ENCODE results near the gene FBXO36.
A peak's percentile ranks its signal among the peaks of the same experiment; 100 is the strongest.
"Not testable (repeated sequence)": the region's sequence is repeated elsewhere in the genome, so short reads cannot be mapped to it uniquely, and the experiment has no call there.

The FBXO36 gene

GRCh38 chr2:229922449-229923386 lies at the start of gene FBXO36:
Gene FBXO36, plus strand, starts transcription at chr2:229922503. Its CDS starts 11 bp downstream, at chr2:229922514.
- DNase-seq (ENCODE audit: low read depth, low spot score) = no peak

GRCh38 chr2:229873123-229873581 lies 49.2 kb upstream of the FBXO36 start:
- no peak for DNase-seq (ENCODE audit: low read depth, low spot score)

GRCh38 chr2:229874647-229875046 lies 47.7 kb upstream of the FBXO36 start:
- no peak for DNase-seq (ENCODE audit: low read depth, low spot score)

- DNase-seq (ENCODE audit: low read depth, low spot score) = no peak
Observed at GRCh38 chr2:229875549-229875948, 46.8 kb upstream of the FBXO36 start.

DNA sequence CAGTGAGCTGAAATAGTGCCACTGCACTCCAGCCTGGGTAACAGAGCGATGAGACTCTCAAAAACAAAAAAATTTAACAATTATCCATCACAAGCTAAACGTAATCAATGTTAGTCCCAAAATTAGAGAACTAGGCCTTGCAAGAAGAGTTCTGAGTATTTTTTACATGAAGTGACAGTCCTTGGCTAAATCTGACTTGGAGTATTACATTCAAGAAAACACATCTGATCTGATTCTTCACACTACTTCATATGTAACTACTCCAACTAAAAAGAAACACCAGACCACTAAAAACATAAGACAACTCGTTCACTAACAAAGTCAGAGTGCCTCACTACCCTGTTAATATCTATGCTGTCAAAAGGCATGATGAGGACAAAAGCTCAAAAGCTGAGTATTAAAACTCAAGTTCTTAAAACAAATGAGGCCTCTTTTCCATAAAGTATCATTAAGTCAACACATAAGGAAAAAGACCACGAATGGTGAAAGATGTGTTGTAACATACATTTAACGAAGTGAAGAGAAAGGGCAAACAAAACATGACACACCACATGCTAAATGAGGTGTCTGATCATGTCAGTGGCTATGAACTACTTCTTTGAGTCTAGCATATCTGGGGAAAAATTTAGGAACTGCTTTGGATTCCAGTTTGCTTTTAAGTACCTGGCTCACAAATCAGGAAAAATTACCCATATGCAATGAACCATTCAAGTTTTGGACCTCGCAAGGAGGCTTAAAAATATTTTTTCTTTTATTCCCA lies 42.9 kb upstream of the FBXO36 start:
- no peak for DNase-seq (ENCODE audit: low read depth, low spot score)

DNA sequence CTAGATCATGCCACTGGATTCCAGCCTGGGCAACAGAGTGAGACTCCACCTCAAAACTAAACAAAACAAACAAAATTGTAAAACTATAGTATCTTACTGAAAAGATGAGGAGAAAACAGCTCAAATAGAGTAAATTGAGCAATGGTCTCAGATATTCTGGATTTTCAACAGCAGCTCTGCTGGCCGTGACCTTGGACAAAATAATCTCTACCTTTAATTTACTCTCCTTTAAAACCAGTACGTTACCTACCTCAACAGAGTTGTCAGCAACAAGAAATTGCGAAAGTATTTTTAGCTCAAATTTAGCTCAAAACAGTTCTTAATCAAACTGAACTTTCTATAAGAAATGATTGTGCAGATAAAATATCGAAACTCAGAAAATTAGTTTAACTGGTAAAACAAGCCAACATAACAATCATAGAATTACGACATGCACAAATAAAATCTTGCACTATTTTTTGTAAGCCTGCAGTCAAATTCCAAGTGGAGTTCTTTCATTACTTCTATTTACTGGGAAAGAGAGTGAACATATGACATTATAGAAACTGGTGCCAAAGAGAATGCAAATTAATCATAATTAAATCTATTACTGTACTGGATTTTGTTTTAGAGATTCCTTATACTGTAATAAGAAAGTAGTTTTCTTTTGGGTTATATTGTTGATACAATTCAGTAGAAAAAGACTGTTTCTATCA lies 41.3 kb upstream of the FBXO36 start:
- no peak for DNase-seq (ENCODE audit: low read depth, low spot score)

DNA sequence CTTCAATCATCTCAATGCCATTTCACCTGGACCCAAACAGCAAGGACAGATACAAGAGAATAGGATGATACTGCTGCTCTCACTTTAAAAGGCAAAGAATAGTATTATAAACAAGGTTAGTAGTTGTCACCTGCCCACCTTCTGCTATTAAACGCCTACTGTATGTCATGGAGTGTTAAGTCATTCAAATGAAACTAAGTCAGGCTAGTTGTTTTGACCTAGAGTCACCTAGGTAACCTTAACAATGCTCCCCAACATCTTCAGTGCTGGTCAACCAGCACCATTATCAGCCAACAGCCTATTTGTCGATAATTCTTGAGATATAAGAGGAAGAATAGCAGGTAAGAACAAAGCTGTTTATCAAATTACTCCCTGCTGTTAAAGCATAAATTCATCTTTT lies 39.7 kb upstream of the FBXO36 start:
- DNase-seq (ENCODE audit: low read depth, low spot score) = no peak

DNA sequence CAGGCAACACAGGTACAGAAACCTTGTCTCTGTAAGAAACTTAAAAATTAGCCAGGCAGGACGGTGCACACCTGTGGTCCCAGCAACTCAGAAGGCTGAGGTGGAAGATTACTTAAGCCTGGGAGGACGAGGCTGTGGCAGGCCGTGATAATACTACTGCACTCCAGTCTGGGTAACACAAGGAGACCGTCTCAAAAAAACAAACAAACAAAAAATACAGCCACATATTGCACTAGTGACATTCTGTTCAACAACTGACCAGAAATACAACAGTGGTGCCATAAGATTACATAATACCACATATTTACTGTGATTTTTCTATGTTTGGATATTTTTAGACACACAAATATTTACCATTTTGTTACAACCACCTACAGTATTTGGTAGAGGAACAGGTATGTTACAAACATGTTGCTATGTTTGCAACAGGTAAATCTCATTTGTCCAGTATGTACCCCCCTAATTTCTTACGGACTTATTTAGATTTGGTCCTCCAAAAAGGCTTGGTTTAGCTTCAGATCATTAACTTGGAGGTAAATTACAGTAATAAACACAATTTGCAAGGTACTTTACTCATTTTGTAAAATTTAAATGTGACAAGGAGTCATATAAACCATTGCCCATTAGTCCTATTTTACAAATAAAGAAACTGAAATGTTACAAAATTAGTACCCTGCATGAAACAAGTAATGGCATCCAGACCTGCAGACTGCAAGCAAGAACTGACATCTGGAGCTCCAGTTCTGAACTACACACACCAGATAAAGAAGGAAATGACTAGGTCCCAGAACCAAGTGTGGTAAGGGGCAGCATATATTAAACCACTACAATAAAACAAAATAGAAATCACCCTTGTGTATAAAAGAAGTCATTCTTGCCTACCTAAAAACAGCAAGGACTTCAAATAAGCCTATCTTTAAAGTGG lies 37.3 kb upstream of the FBXO36 start:
- no peak for DNase-seq (ENCODE audit: low read depth, low spot score)

GRCh38 chr2:229887441-229887840 lies 34.9 kb upstream of the FBXO36 start:
- DNase-seq (ENCODE audit: low read depth, low spot score) = no peak

DNA sequence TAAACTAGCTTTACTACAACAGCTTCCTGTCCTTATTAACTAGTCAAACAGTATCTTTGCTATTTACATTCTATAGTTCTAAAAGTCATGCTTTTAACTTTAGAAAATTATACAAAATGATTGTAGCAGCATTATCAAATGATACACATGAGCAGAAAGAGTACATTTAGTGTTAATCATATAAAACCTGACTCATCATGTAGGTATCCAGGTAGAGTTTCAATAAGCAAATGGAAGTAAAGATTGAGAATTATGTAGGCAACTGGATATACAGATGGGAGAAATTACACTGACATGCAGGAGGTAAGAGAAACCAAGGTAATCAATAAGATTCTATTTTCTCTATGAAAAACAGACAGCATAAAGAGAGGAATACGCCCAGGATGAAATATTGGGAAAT lies 34.3 kb upstream of the FBXO36 start:
- DNase-seq (ENCODE audit: low read depth, low spot score) = no peak

DNA sequence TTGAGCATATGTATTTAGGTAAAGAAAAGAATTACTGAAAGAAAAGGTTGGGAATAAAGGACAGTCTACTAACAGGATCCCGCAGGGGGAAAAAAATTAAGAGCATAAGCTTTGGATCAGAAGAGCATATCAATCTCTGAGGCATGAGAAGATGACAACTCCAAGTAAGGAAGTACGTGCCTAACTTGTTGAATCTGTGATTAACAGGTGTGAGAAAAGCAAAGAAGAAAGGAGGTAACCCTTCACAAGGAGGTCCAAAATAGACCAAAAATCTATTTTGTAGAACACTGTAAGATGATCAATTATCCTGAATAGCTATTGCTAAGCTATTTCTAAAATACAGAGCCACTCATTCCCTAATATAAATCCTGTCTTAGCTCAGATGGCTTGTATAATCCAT lies 33.3 kb upstream of the FBXO36 start:
- no peak for DNase-seq (ENCODE audit: low read depth, low spot score)

DNA sequence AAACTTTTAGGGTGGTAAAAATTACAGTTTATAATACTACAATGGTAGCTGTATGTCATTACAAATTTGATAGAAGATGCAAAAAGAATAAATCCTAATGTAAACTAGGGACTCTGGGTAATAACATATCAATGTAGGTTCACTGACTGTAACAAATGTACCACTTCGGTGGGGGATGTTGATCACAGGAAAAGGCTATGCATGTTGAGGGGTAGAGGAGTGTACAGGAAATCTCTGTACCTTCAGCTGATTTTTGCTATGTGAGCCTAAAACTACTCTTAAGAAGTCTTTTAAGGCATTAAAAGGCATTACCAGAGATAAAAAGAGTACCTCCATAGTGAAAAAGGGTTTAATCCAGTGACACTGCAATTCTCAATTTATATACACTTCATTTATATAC lies 25.4 kb upstream of the FBXO36 start:
- DNase-seq (ENCODE audit: low read depth, low spot score) = no peak

- no peak for DNase-seq (ENCODE audit: low read depth, low spot score)
Observed at GRCh38 chr2:229899604-229900003, 22.7 kb upstream of the FBXO36 start.

GRCh38 chr2:229900012-229900411 lies 22.3 kb upstream of the FBXO36 start:
- no peak for DNase-seq (ENCODE audit: low read depth, low spot score)

DNA sequence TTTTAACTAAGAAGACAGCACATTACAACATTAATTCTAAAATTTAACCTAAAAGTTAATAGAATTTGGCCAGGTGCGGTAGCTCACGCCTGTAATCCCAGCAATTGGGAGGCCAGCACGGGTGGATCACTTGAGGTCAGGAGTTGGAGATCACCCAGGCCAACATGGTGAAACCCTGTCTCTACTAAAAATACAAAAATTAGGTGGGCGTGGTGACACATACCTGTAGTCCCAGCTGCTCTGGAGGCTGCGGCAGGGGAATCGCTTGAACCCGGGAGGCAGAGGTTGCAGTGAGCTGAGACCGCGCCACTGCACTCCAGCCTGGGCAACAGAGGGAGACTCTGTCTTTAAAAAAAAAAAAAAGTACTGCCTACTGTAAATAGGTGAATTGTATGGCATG lies 21.8 kb upstream of the FBXO36 start:
- DNase-seq (ENCODE audit: low read depth, low spot score) = not testable (repeated sequence)

- peak; percentile 30 for DNase-seq (ENCODE audit: low read depth, low spot score)
Observed at GRCh38 chr2:229901819-229902218, 20.5 kb upstream of the FBXO36 start.

GRCh38 chr2:229903037-229903436 lies 19.3 kb upstream of the FBXO36 start:
- DNase-seq (ENCODE audit: low read depth, low spot score) = no peak

- DNase-seq (ENCODE audit: low read depth, low spot score) = no peak
Observed at GRCh38 chr2:229905601-229906000, 16.7 kb upstream of the FBXO36 start.

DNA sequence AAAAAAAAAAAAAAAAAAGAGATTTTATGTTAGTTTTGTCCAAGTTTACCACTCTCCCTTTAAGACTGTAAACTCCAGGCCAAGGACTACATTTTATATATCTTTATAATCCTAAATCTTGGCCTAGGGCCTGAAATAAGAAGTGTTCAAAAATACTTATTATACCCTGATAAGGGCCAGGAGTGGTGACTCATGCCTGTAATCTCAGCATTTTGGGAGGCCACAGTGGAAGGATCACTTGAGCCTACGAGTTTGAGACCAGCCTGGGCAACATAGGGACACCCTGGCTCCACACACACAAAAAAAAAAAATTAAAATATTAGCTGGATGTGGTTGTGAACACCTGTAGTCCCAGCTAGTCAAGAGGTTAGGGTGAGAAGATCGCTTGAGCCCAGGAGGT lies 13.2 kb upstream of the FBXO36 start:
- DNase-seq (ENCODE audit: low read depth, low spot score) = no peak

- DNase-seq (ENCODE audit: low read depth, low spot score) = no peak
Observed at GRCh38 chr2:229910147-229910831, 12.0 kb upstream of the FBXO36 start.

Data from ELF-1 (cell line).